Activated CD4-positive, CD25-positive, alpha-beta regulatory T cell treated with anti-CD3 and anti-CD28 coated beads, Interleukin-2, amount 50 U/mL, for 72 hours (primary cell): ENCODE results near the gene PTPRO.

Source experiments
- DNase-seq: peaks from one replicate; pipeline ENCODE4 v3.0.0; 2021

PTPRO gene

GRCh38 chr12:15458008-15458407 is 135.7 kb downstream of the PTPRO start:
- no peak for DNase-seq

GRCh38 chr12:15468911-15469310 is 146.6 kb downstream of the PTPRO start:
- no peak for DNase-seq

GRCh38 chr12:15469356-15469755 is 147.0 kb downstream of the PTPRO start:
- DNase-seq, result no peak

- no peak for DNase-seq
Measured at GRCh38 chr12:15472036-15472435, 149.7 kb downstream of the PTPRO start.

GRCh38 chr12:15474766-15475165 is 152.5 kb downstream of the PTPRO start:
- DNase-seq, result no peak

GRCh38 chr12:15477761-15478160 is 155.5 kb downstream of the PTPRO start:
- DNase-seq, result no peak

- DNase-seq, result no peak
Measured at GRCh38 chr12:15481846-15482245, 159.5 kb downstream of the PTPRO start.

- DNase-seq, result no peak
Measured at GRCh38 chr12:15485466-15485865, 163.2 kb downstream of the PTPRO start.

GRCh38 chr12:15486859-15487258 is 164.6 kb downstream of the PTPRO start:
- no peak for DNase-seq

GRCh38 chr12:15488481-15488880 is 166.2 kb downstream of the PTPRO start:
- DNase-seq, result no peak

GRCh38 chr12:15494329-15495046 is 172.2 kb downstream of the PTPRO start:
- no peak for DNase-seq

GRCh38 chr12:15495746-15496145 is 173.4 kb downstream of the PTPRO start:
- DNase-seq, result no peak

- no peak for DNase-seq
Measured at GRCh38 chr12:15496738-15497137, 174.4 kb downstream of the PTPRO start.

GRCh38 chr12:15497671-15498292 is 175.5 kb downstream of the PTPRO start:
- no peak for DNase-seq

- DNase-seq, result no peak
Measured at GRCh38 chr12:15502211-15502610, 179.9 kb downstream of the PTPRO start.

- DNase-seq, result no peak
Measured at GRCh38 chr12:15505616-15506015, 183.3 kb downstream of the PTPRO start.

GRCh38 chr12:15515010-15515409 is 192.7 kb downstream of the PTPRO start:
- no peak for DNase-seq

GRCh38 chr12:15520083-15520482 is 197.8 kb downstream of the PTPRO start:
- DNase-seq, result no peak

GRCh38 chr12:15520844-15521243 is 198.5 kb downstream of the PTPRO start:
- no peak for DNase-seq

- no peak for DNase-seq
Measured at GRCh38 chr12:15522574-15523187, 200.4 kb downstream of the PTPRO start.

GRCh38 chr12:15525441-15525840 is 203.1 kb downstream of the PTPRO start:
- no peak for DNase-seq

GRCh38 chr12:15526033-15526432 is 203.7 kb downstream of the PTPRO start:
- DNase-seq, result no peak

- DNase-seq, result no peak
Measured at GRCh38 chr12:15527201-15528080, 205.1 kb downstream of the PTPRO start.
